ENCODE data around the gene B4GALT1.

The B4GALT1 gene

GRCh38 chr9:33127881-33128280 lies 39.3 kb downstream of the B4GALT1 start:
- Histone ChIP-seq H3K4ac (ENCODE audit: low read depth, low read length) (no peak overlapping the region), H3K79me1 (ENCODE audit: low read length) (no peaks in the 10 kb centered on the region), H3K36me3 (ENCODE audit: control insufficient read depth, insufficient read depth, low read length) (no peaks in the 10 kb centered on the region), H3K4me2 (ENCODE audit: low read length) (no peak overlapping the region), H4K5ac (ENCODE audit: low read length) (no peak overlapping the region), H3K9ac (ENCODE audit: low read length) (no peak overlapping the region), H3K4me1 (ENCODE audit: control insufficient read depth, low read depth, low read length) (no peaks in the 10 kb centered on the region), H3K18ac (ENCODE audit: low read length) (no peak overlapping the region), H3K56ac (ENCODE audit: low read length) (no peak overlapping the region), H3K27me3 (ENCODE audit: insufficient read depth, low read length, poor library complexity) (no peaks in the 10 kb centered on the region), H2AK5ac (ENCODE audit: low read length) (no peak overlapping the region), H4K8ac (ENCODE audit: low read depth, low read length) (no peak overlapping the region), H2BK15ac (replicated peaks; ENCODE audit: low read depth) (no peak overlapping the region), H3K79me2 (ENCODE audit: control insufficient read depth, insufficient read depth, low read length) (no peaks in the 10 kb centered on the region), H2BK5ac (ENCODE audit: low read length) (no peak overlapping the region), H2BK120ac (ENCODE audit: low read depth, low read length) (no peak overlapping the region), H3K4me3 (ENCODE audit: low read length) (no peak overlapping the region), H3K27ac (ENCODE audit: low read depth, low read length) (no peak overlapping the region), H3K23ac (ENCODE audit: low read length) (no peak overlapping the region)
- WGBS (ENCODE audit: extremely low coverage, insufficient coverage, low lambda C conversion rate) = no CpG with 5 or more reads among the region's 5 CpGs
- DNase-seq = no peak

GRCh38 chr9:33125871-33126823 lies 41.0 kb downstream of the B4GALT1 start:
- H3K18ac ChIP-seq (ENCODE audit: low read length) = no peak overlapping the region
- no peak overlapping the region for H4K8ac ChIP-seq (ENCODE audit: low read depth, low read length)
- H3K4me3 ChIP-seq (ENCODE audit: low read length) = no peak overlapping the region
- H3K4me1 ChIP-seq (ENCODE audit: control insufficient read depth, low read depth, low read length) = no peaks in the 10 kb centered on the region
- H2BK15ac ChIP-seq (replicated peaks; ENCODE audit: low read depth) = no peak overlapping the region
- no peak overlapping the region for H3K27ac ChIP-seq (ENCODE audit: low read depth, low read length)
- no peak overlapping the region for H3K4me2 ChIP-seq (ENCODE audit: low read length)
- H2BK120ac ChIP-seq (ENCODE audit: low read depth, low read length) = no peak overlapping the region
- H4K5ac ChIP-seq (ENCODE audit: low read length) = no peak overlapping the region
- H3K9ac ChIP-seq (ENCODE audit: low read length) = no peak overlapping the region
- DNase-seq = no peak
- no CpG with 5 or more reads among the region's 8 CpGs for WGBS (ENCODE audit: extremely low coverage, insufficient coverage, low lambda C conversion rate)
- no peak overlapping the region for H2BK5ac ChIP-seq (ENCODE audit: low read length)
- no peaks in the 10 kb centered on the region for H3K36me3 ChIP-seq (ENCODE audit: control insufficient read depth, insufficient read depth, low read length)
- no peak overlapping the region for H3K23ac ChIP-seq (ENCODE audit: low read length)
- no peaks in the 10 kb centered on the region for H3K79me1 ChIP-seq (ENCODE audit: low read length)
- no peaks in the 10 kb centered on the region for H3K79me2 ChIP-seq (ENCODE audit: control insufficient read depth, insufficient read depth, low read length)
- H3K27me3 ChIP-seq (ENCODE audit: insufficient read depth, low read length, poor library complexity) = no peaks in the 10 kb centered on the region
- H2AK5ac ChIP-seq (ENCODE audit: low read length) = no peak overlapping the region
- no peak overlapping the region for H3K4ac ChIP-seq (ENCODE audit: low read depth, low read length)
- H3K56ac ChIP-seq (ENCODE audit: low read length) = no peak overlapping the region

- Histone ChIP-seq H4K5ac (ENCODE audit: low read length) (no peak overlapping the region), H3K9ac (ENCODE audit: low read length) (no peak overlapping the region), H3K56ac (ENCODE audit: low read length) (no peak overlapping the region), H3K79me1 (ENCODE audit: low read length) (no peaks in the 10 kb centered on the region), H3K4me2 (ENCODE audit: low read length) (no peak overlapping the region), H4K8ac (ENCODE audit: low read depth, low read length) (no peak overlapping the region), H3K4me3 (ENCODE audit: low read length) (no peak overlapping the region), H3K36me3 (ENCODE audit: control insufficient read depth, insufficient read depth, low read length) (no peaks in the 10 kb centered on the region), H2BK5ac (ENCODE audit: low read length) (no peak overlapping the region), H2BK120ac (ENCODE audit: low read depth, low read length) (no peak overlapping the region), H3K27ac (ENCODE audit: low read depth, low read length) (no peak overlapping the region), H3K18ac (ENCODE audit: low read length) (no peak overlapping the region), H3K27me3 (ENCODE audit: insufficient read depth, low read length, poor library complexity) (no peaks in the 10 kb centered on the region), H3K79me2 (ENCODE audit: control insufficient read depth, insufficient read depth, low read length) (no peaks in the 10 kb centered on the region), H2BK15ac (replicated peaks; ENCODE audit: low read depth) (no peak overlapping the region), H3K4ac (ENCODE audit: low read depth, low read length) (no peak overlapping the region), H3K4me1 (ENCODE audit: control insufficient read depth, low read depth, low read length) (no peaks in the 10 kb centered on the region), H2AK5ac (ENCODE audit: low read length) (no peak overlapping the region), H3K23ac (ENCODE audit: low read length) (no peak overlapping the region)
- DNase-seq = no peak
- WGBS (ENCODE audit: extremely low coverage, insufficient coverage, low lambda C conversion rate) = no CpG with 5 or more reads among the region's 3 CpGs
Observed at GRCh38 chr9:33125461-33125860, 41.7 kb downstream of the B4GALT1 start.

- no peaks in the 10 kb centered on the region for H3K4me1 ChIP-seq (ENCODE audit: control insufficient read depth, low read depth, low read length)
- no peak overlapping the region for H3K23ac ChIP-seq (ENCODE audit: low read length)
- no peak overlapping the region for H2BK120ac ChIP-seq (ENCODE audit: low read depth, low read length)
- H3K4me3 ChIP-seq (ENCODE audit: low read length) = no peak overlapping the region
- H4K8ac ChIP-seq (ENCODE audit: low read depth, low read length) = no peak overlapping the region
- no peak for DNase-seq
- H3K27ac ChIP-seq (ENCODE audit: low read depth, low read length) = no peak overlapping the region
- no peak overlapping the region for H2BK5ac ChIP-seq (ENCODE audit: low read length)
- H3K36me3 ChIP-seq (ENCODE audit: control insufficient read depth, insufficient read depth, low read length) = no peaks in the 10 kb centered on the region
- H3K4me2 ChIP-seq (ENCODE audit: low read length) = no peak overlapping the region
- no peak overlapping the region for H3K56ac ChIP-seq (ENCODE audit: low read length)
- H3K79me1 ChIP-seq (ENCODE audit: low read length) = no peaks in the 10 kb centered on the region
- no CpG with 5 or more reads among the region's 9 CpGs for WGBS (ENCODE audit: extremely low coverage, insufficient coverage, low lambda C conversion rate)
- no peaks in the 10 kb centered on the region for H3K79me2 ChIP-seq (ENCODE audit: control insufficient read depth, insufficient read depth, low read length)
- no peak overlapping the region for H3K4ac ChIP-seq (ENCODE audit: low read depth, low read length)
- no peak overlapping the region for H4K5ac ChIP-seq (ENCODE audit: low read length)
- no peak overlapping the region for H2AK5ac ChIP-seq (ENCODE audit: low read length)
- no peak overlapping the region for H3K18ac ChIP-seq (ENCODE audit: low read length)
- H3K9ac ChIP-seq (ENCODE audit: low read length) = no peak overlapping the region
- no peak overlapping the region for H2BK15ac ChIP-seq (replicated peaks; ENCODE audit: low read depth)
- H3K27me3 ChIP-seq (ENCODE audit: insufficient read depth, low read length, poor library complexity) = no peaks in the 10 kb centered on the region
Observed at GRCh38 chr9:33124751-33125381, 42.3 kb downstream of the B4GALT1 start.

GRCh38 chr9:33124046-33124445 lies 43.1 kb downstream of the B4GALT1 start:
- Histone ChIP-seq H2BK15ac (replicated peaks; ENCODE audit: low read depth) (no peak overlapping the region), H3K27ac (ENCODE audit: low read depth, low read length) (no peak overlapping the region), H2BK120ac (ENCODE audit: low read depth, low read length) (no peak overlapping the region), H3K27me3 (ENCODE audit: insufficient read depth, low read length, poor library complexity) (no peaks in the 10 kb centered on the region), H3K9ac (ENCODE audit: low read length) (no peak overlapping the region), H4K5ac (ENCODE audit: low read length) (no peak overlapping the region), H3K79me2 (ENCODE audit: control insufficient read depth, insufficient read depth, low read length) (no peaks in the 10 kb centered on the region), H3K36me3 (ENCODE audit: control insufficient read depth, insufficient read depth, low read length) (no peaks in the 10 kb centered on the region), H3K4ac (ENCODE audit: low read depth, low read length) (no peak overlapping the region), H3K4me1 (ENCODE audit: control insufficient read depth, low read depth, low read length) (no peaks in the 10 kb centered on the region), H3K18ac (ENCODE audit: low read length) (no peak overlapping the region), H3K79me1 (ENCODE audit: low read length) (no peaks in the 10 kb centered on the region), H3K56ac (ENCODE audit: low read length) (no peak overlapping the region), H3K4me2 (ENCODE audit: low read length) (no peak overlapping the region), H2AK5ac (ENCODE audit: low read length) (no peak overlapping the region), H3K23ac (ENCODE audit: low read length) (no peak overlapping the region), H2BK5ac (ENCODE audit: low read length) (no peak overlapping the region), H3K4me3 (ENCODE audit: low read length) (no peak overlapping the region), H4K8ac (ENCODE audit: low read depth, low read length) (no peak overlapping the region)
- no CpG with 5 or more reads among the region's 5 CpGs for WGBS (ENCODE audit: extremely low coverage, insufficient coverage, low lambda C conversion rate)
- DNase-seq = no peak
